ENCODE data around the gene ARL3. TPM values are rescaled to one million over a fixed set of nuclear protein-coding genes. Genes with fewer than 3 reads are reported as not detected.

Gene ARL3
- total RNA-seq, 1 experiment from 2014 or later, result 16.5 TPM

GRCh38 chr10:102735065-102735562 lies 20.9 kb upstream of the ARL3 start:
- Histone ChIP-seq H4K20me1 (ENCODE audit: control insufficient read depth, insufficient read depth, insufficient read length) (no peaks in the 10 kb centered on the region), H3K9me3 (ENCODE audit: control insufficient read depth, low read depth, low read length) (no peaks in the 10 kb centered on the region), H2BK15ac (ENCODE audit: low read depth, low read length) (no peak overlapping the region), H3K79me2 (ENCODE audit: insufficient read depth, low read length) (no peaks in the 10 kb centered on the region), H3T11ph (ENCODE audit: low read length) (no peak overlapping the region), H3K9ac (ENCODE audit: extremely low read depth, insufficient read length, low read length) (no peak overlapping the region), H3K27ac (ENCODE audit: insufficient read length, low read depth, low read length) (no peak overlapping the region), H4K8ac (replicated peaks; ENCODE audit: insufficient read length, low read depth, low read length) (no peak overlapping the region), H2BK20ac (ENCODE audit: low read depth, low read length, poor library complexity, severe bottlenecking) (no peak overlapping the region), H3K23me2 (ENCODE audit: insufficient read length, low read depth, low read length, poor library complexity, severe bottlenecking) (no peaks in the 10 kb centered on the region), H2BK12ac (ENCODE audit: insufficient read length, low read depth, low read length) (no peak overlapping the region), H2AK5ac (ENCODE audit: insufficient read length, low read length) (no peak overlapping the region), H4K91ac (ENCODE audit: insufficient read length, low read depth, low read length) (no peak overlapping the region), H3K27me3 (ENCODE audit: insufficient read depth, low read length) (no peaks in the 10 kb centered on the region), H3K79me1 (ENCODE audit: insufficient read depth, low read depth, low read length, poor library complexity, severe bottlenecking) (no peaks in the 10 kb centered on the region), H2BK120ac (ENCODE audit: low read depth, low read length, poor library complexity, severe bottlenecking) (no peak overlapping the region), H4K5ac (ENCODE audit: insufficient read length, low read depth, low read length) (no peak overlapping the region), H3K4me1 (ENCODE audit: insufficient read depth, low read length) (0 out of 2 replicates have a peak, but pooled peaks cover 3% of the 10 kb centered on the region), H2AFZ (ENCODE audit: low read length) (no peak overlapping the region), H3K14ac (ENCODE audit: insufficient read depth, low read length) (no peak overlapping the region), H2BK5ac (ENCODE audit: insufficient read length, low read length) (no peak overlapping the region), H3K4me2 (ENCODE audit: insufficient read depth, insufficient read length, low read length) (no peak overlapping the region), H3K23ac (ENCODE audit: insufficient read length, low read depth, low read length) (no peak overlapping the region), H3K18ac (ENCODE audit: insufficient read length, low read depth, low read length) (no peak overlapping the region), H3K56ac (ENCODE audit: insufficient read length, low read depth, low read length) (no peak overlapping the region), H3K4ac (ENCODE audit: low read depth, low read length) (no peak overlapping the region)
- peak; percentile 78 for DNase-seq
- peaks cover 9 to 17% of the 10 kb centered on the region in 2 experiments for H3K4me1 Mint-ChIP-seq
- H3K9me3 Mint-ChIP-seq, result no peaks in the 10 kb centered on the region
- no CpG with 5 or more reads among the region's 9 CpGs for WGBS (ENCODE audit: extremely low coverage, insufficient read length, low lambda C conversion rate)
- H3K27ac Mint-ChIP-seq, result peak overlapping the region; percentile 41 to 84 (median 43); a peak in 4 of 7 replicates
- H3K36me3 Mint-ChIP-seq (ENCODE audit: insufficient read depth in 1 of 3, low read depth in 3 of 3), result peaks cover 34 to 61% (median 50%) of the 10 kb centered on the region in 3 experiments; a peak in 6 of 7 replicates
- no peaks in the 10 kb centered on the region for H3K27me3 Mint-ChIP-seq (ENCODE audit: low read depth)
- no peak overlapping the region; a peak in 1 of 5 replicates for H3K4me3 Mint-ChIP-seq
- no peak for TF ChIP-seq CTCF (conservative IDR thresholded peaks at IDR 0.05)
